Type B pancreatic cell (in vitro differentiated cells): ENCODE measurements around the gene TMEM139. TPM values are rescaled to one million over a fixed set of nuclear protein-coding genes. Genes with fewer than 3 reads are reported as not detected.

Source experiments
- DNase-seq: peaks from one replicate; pipeline ENCODE4 v3.0.0; 2021; ENCODE audit warnings: mixed read lengths; ENCODE audit not compliant: unreplicated experiment; ENCODE audit errors: extremely low spot score
- H3K27ac Mint-ChIP-seq: 2 replicates; pipeline ENCODE4 v1.8.0; 2021; ENCODE audit warnings: mild to moderate bottlenecking, mixed read lengths
- H3K27me3 Mint-ChIP-seq: 2 replicates; pipeline ENCODE4 v1.8.0; 2021; ENCODE audit warnings: mixed read lengths
- H3K36me3 Mint-ChIP-seq: 2 replicates; pipeline ENCODE4 v1.8.0; 2021; ENCODE audit warnings: mixed read lengths
- H3K4me1 Mint-ChIP-seq: one replicate; pipeline ENCODE4 v1.8.0; 2021; ENCODE audit warnings: mixed read lengths; ENCODE audit not compliant: unreplicated experiment
- H3K4me3 Mint-ChIP-seq: 2 replicates; pipeline ENCODE4 v1.8.0; 2021; ENCODE audit warnings: mild to moderate bottlenecking, mixed read lengths
- H3K9me3 Mint-ChIP-seq: 2 replicates; pipeline ENCODE4 v1.8.0; 2021; ENCODE audit warnings: mixed read lengths
- CTCF ChIP-seq: fragments of 200-600 bp; sonication (generic); conservative IDR thresholded peaks from 2 replicates; pipeline ENCODE4 v1.5.0; 2021; ENCODE audit warnings: antibody characterized with exemption, mild to moderate bottlenecking
- total RNA-seq: library from RNA; stranded (reverse); gene quantifications from 2 replicates; pipeline ENCODE4 v1.2.1, GENCODE V29; 2021; ENCODE audit warnings: low replicate concordance

Gene TMEM139
- total RNA-seq, 1 donor from 2014 or later = 2.6 TPM

GRCh38 chr7:143285806-143286521 lies 1.2 kb downstream of the TMEM139 start:
- Mint-ChIP-seq H3K4me3 (peak overlapping the region; percentile 48), H3K4me1 (peaks cover 26% of the 10 kb centered on the region), H3K27ac (peak overlapping the region; percentile 62), H3K27me3 (no peaks in the 10 kb centered on the region), H3K36me3 (peaks cover 4% of the 10 kb centered on the region), H3K9me3 (peaks cover 5% of the 10 kb centered on the region)
- TF ChIP-seq CTCF = no peak
- DNase-seq = no peak

GRCh38 chr7:143286522-143286890 lies 1.7 kb downstream of the TMEM139 start:
- Mint-ChIP-seq H3K4me3 (peak overlapping the region; percentile 91), H3K4me1 (peaks cover 25% of the 10 kb centered on the region), H3K36me3 (peaks cover 9% of the 10 kb centered on the region), H3K9me3 (peaks cover 5% of the 10 kb centered on the region), H3K27ac (peak overlapping the region; percentile 92), H3K27me3 (no peaks in the 10 kb centered on the region)
- TF ChIP-seq CTCF = no peak
- no peak for DNase-seq

GRCh38 chr7:143287339-143287934 lies 2.7 kb downstream of the TMEM139 start:
- Mint-ChIP-seq H3K27me3 (no peaks in the 10 kb centered on the region), H3K4me3 (peak overlapping the region; percentile 91), H3K9me3 (peaks cover 5% of the 10 kb centered on the region), H3K36me3 (peaks cover 16% of the 10 kb centered on the region), H3K27ac (peak overlapping the region; percentile 92), H3K4me1 (peaks cover 23% of the 10 kb centered on the region)
- DNase-seq = no peak
- no peak for TF ChIP-seq CTCF

- TF ChIP-seq CTCF = peak; percentile 39
- peak within 1 kb of the TSS; percentile 92 for H3K27ac Mint-ChIP-seq
- peaks cover 22% of the 10 kb centered on the region for H3K4me1 Mint-ChIP-seq
- peaks cover 16% of the 10 kb centered on the region for H3K36me3 Mint-ChIP-seq
- peak within 1 kb of the TSS; percentile 97 for H3K4me3 Mint-ChIP-seq
- H3K9me3 Mint-ChIP-seq = peaks cover 5% of the 10 kb centered on the region
- H3K27me3 Mint-ChIP-seq = no peaks in the 10 kb centered on the region
- peak; percentile 99 for DNase-seq
Measured at GRCh38 chr7:143287935-143288826, 3.4 kb downstream of the TMEM139 start, which contains the start of gene CASP2. CASP2 (plus strand) TSS chr7:143288351; CDS start chr7:143288456, 105 bp downstream.

- TF ChIP-seq CTCF = no peak
- Mint-ChIP-seq H3K27ac (peak overlapping the region; percentile 92), H3K4me1 (peaks cover 18% of the 10 kb centered on the region), H3K27me3 (no peaks in the 10 kb centered on the region), H3K36me3 (peaks cover 20% of the 10 kb centered on the region), H3K9me3 (peaks cover 5% of the 10 kb centered on the region), H3K4me3 (peak overlapping the region; percentile 97)
- DNase-seq = no peak
Measured at GRCh38 chr7:143288836-143289235, 4.1 kb downstream of the TMEM139 start.
